Astrocyte (in vitro differentiated cells and primary cell): ENCODE measurements around the gene CLCN4.

Experiments
- EZH2 ChIP-seq: IDR thresholded peaks from 2 replicates; pipeline ENCODE4 v1.6.1; 2012; ENCODE audit warnings: mild to moderate bottlenecking, low read length, inconsistent platforms; ENCODE audit not compliant: insufficient read depth
- TF ChIP-seq, protein P1 (sequence below): IDR thresholded peaks from 2 replicates; pipeline ENCODE4 v1.5.1; 2011; ENCODE audit warnings: low read depth, mild to moderate bottlenecking, inconsistent platforms, low read length, moderate library complexity; ENCODE audit not compliant: insufficient read depth

DNA sequence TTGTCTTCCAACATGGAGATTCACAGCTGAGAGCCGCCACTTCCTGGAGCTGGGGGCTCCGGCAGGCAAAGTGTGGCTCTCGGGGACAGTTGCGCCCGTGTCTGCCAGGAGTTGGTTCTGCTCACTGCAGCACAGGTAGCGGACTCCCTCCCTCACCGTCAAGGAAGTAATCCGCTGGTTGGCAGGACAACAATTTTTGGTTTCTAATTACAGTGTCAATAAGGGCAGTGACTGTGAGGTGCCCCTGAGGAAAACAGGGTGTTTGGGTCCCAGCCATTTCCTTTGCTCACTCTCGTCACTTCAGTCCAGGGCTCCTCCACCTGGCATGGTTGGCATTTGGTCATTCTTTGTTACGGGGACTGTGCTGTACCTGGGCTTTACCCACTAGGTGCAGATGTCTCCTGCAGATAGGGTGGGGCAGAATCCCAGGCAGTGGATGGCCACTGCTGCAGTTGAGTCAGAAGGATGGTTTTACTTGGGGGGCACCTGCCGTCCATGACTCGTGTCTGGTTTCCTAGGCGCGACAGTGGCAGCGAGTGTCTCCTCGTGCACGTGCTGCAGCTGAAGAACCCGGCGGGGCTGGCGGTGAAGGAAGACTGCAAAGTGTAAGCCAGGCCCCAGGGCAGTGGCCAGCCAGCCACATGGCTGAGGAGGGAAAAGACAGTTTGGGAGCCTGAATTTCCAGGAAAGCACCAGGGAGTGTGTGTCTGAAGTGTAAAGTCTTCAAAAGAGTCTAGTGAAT, 32.1 kb upstream of the CLCN4 start:
- TF ChIP-seq, protein P1, sequence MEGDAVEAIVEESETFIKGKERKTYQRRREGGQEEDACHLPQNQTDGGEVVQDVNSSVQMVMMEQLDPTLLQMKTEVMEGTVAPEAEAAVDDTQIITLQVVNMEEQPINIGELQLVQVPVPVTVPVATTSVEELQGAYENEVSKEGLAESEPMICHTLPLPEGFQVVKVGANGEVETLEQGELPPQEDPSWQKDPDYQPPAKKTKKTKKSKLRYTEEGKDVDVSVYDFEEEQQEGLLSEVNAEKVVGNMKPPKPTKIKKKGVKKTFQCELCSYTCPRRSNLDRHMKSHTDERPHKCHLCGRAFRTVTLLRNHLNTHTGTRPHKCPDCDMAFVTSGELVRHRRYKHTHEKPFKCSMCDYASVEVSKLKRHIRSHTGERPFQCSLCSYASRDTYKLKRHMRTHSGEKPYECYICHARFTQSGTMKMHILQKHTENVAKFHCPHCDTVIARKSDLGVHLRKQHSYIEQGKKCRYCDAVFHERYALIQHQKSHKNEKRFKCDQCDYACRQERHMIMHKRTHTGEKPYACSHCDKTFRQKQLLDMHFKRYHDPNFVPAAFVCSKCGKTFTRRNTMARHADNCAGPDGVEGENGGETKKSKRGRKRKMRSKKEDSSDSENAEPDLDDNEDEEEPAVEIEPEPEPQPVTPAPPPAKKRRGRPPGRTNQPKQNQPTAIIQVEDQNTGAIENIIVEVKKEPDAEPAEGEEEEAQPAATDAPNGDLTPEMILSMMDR: no peak
- no peak for TF ChIP-seq EZH2
